Measurements from ENCODE around the gene HSPA14. TPM values are rescaled to one million over a fixed set of nuclear protein-coding genes. Genes with fewer than 3 reads are reported as not detected.

Gene HSPA14
- total RNA-seq, 4 donors from 2014 or later = 7.8 to 11.3 (median 10.5) TPM

DNA sequence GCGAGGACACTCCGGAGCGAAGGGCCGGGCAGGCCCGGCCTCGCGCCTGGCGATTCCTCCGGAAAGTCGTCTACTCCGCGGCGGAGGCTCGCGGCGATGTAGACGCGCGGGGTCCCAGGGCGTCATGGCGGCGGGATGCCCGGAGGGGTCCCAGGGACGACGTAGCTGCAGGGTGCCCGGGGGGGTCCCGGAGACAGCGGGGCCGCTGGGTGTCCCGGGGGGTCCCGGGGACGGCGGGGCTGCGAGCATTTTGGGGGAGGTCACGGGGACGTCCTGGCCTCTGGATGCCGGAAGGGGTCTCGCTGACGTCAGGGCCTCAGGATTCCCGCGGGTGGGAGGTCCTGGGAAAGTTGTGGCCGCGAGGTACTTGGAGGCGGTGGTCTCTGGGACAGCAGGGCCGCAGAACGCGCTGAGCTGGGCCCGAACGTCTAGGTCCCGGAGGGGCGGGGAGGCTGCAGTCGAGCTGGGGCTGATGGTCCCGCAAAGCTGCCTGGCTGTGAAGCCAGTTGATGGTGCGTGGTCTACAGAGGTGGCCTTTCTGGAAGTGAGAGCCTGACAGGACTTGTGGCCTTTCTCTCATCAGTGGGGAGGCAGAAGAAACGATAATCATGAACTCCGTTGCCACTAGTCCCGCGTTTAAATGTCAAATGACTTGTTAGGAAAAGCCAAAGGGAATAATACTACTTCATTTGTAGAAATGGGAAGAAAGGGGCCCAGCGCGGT, 637 bp downstream of the HSPA14 start:
- Histone ChIP-seq H3K27ac (peak overlapping the region; percentile 61 to 97 (median 94)), H3K36me3 (peaks cover 0 to 34% (median 13%) of the 10 kb centered on the region in 3 donors), H3K9me3 (no peaks in the 10 kb centered on the region), H3K4me3 (peak overlapping the region; percentile 75 to 93 (median 86)), H3K4me1 (peaks cover 3 to 23% (median 10%) of the 10 kb centered on the region in 4 donors), H3K27me3 (no peaks in the 10 kb centered on the region)
- TF ChIP-seq, protein P1, sequence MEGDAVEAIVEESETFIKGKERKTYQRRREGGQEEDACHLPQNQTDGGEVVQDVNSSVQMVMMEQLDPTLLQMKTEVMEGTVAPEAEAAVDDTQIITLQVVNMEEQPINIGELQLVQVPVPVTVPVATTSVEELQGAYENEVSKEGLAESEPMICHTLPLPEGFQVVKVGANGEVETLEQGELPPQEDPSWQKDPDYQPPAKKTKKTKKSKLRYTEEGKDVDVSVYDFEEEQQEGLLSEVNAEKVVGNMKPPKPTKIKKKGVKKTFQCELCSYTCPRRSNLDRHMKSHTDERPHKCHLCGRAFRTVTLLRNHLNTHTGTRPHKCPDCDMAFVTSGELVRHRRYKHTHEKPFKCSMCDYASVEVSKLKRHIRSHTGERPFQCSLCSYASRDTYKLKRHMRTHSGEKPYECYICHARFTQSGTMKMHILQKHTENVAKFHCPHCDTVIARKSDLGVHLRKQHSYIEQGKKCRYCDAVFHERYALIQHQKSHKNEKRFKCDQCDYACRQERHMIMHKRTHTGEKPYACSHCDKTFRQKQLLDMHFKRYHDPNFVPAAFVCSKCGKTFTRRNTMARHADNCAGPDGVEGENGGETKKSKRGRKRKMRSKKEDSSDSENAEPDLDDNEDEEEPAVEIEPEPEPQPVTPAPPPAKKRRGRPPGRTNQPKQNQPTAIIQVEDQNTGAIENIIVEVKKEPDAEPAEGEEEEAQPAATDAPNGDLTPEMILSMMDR (IDR thresholded peaks at IDR 0.05) = no peak
- no peak for TF ChIP-seq POLR2A (IDR thresholded peaks at IDR 0.05)
- no peak for TF ChIP-seq EP300 (IDR thresholded peaks at IDR 0.05)
- DNase-seq (ENCODE audit: low spot score in 2 of 2) = no peak
- 0% methylated on average over 37 of the region's 60 CpGs for WGBS, 2 donors

DNA sequence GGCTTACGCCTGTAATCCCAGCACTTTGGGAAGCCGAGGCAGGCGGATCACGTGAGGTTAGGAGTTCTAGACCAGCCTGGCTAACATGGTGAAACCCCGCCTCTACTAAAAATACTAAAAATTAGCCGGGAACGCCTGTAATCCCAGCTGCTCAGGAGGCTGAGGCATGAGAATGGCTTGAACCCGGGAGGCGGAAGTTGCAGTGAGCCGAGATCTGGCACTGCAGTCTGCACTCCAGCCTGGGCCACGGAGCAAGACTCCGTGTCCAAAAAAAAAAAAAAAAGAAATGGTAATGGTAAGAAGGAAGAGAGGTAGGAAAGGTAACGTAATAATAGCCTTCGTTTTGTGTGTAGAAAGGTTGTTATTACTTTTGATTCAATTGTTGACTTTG, 1.2 kb downstream of the HSPA14 start:
- Histone ChIP-seq H3K4me3 (peak overlapping the region; percentile 75 to 93 (median 86)), H3K36me3 (peaks cover 0 to 39% (median 13%) of the 10 kb centered on the region in 3 donors), H3K9me3 (no peaks in the 10 kb centered on the region), H3K4me1 (peaks cover 3 to 23% (median 10%) of the 10 kb centered on the region in 4 donors), H3K27me3 (no peaks in the 10 kb centered on the region), H3K27ac (peak overlapping the region in 3 of 4 donors; percentile 92 to 97 (median 97))
- TF ChIP-seq POLR2A (IDR thresholded peaks at IDR 0.05) (no peak), EP300 (IDR thresholded peaks at IDR 0.05) (no peak)
- TF ChIP-seq, protein P1 (IDR thresholded peaks at IDR 0.05) = no peak
- 12 to 16% methylated on average over 14 of the region's 14 CpGs for WGBS, 2 donors
- no peak for DNase-seq (ENCODE audit: low spot score in 2 of 2)

DNA sequence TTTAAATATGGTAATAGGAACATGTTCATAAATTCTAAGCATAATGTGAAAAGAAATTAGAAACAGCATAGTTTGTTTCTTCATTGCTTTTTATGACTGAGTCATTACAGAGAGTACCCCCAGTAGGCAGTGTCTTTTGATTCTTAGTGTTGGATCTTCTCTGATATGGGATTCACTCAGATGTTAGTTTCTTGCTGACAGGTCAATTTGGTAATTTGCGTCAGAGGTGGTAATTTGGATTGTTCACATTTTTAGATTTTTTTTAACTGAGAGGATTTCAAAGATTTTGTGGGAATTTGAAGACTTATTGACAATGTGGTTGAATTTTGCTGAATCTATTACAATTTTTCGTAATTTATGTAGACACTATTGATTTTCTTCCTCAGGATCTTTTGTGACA, 2.1 kb downstream of the HSPA14 start:
- peaks cover 2 to 48% (median 13%) of the 10 kb centered on the region in 3 donors for H3K36me3 ChIP-seq
- H3K4me1 ChIP-seq = peaks cover 3 to 23% (median 10%) of the 10 kb centered on the region in 4 donors
- H3K27me3 ChIP-seq = no peaks in the 10 kb centered on the region
- no peaks in the 10 kb centered on the region for H3K9me3 ChIP-seq
- no peak overlapping the region for H3K27ac ChIP-seq
- DNase-seq (ENCODE audit: low spot score in 2 of 2) = no peak
- 92 to 94% methylated on average over 2 of the region's 2 CpGs for WGBS, 2 donors
- no peak for TF ChIP-seq POLR2A (IDR thresholded peaks at IDR 0.05)
- no peak for TF ChIP-seq EP300 (IDR thresholded peaks at IDR 0.05)
- TF ChIP-seq, protein P1 (IDR thresholded peaks at IDR 0.05) = no peak
- no peak overlapping the region for H3K4me3 ChIP-seq

DNA sequence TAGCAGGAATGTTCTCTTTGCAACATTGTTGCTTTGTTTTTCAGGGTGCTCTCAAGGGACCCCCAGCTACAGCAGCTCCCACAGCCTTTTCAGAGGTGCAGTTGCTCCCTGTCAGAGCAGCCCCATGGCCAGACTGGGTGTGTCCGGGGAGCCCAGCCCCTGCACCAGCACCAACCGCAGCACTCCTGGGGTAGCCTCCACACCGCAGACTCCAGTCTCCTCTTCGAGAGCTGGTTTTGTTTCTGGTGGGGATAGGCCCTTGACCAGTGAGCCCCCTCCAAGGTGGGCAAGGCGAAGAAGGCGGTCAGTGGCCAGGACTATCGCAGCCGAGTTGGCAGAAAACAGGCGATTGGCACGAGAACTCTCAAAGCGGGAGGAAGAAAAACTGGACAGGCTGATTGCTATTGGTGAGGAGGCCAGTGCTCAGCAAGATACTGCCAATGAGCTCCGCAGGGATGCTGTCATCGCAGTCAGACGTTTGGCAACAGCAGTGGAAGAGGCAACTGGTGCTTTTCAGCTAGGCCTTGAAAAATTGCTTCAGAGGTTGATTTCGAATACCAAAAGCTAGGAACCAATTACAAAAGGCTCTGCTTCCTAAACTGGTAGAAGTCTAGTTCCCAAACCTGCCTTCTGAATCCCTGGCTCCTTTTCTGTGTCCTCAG, 5.4 kb downstream of the HSPA14 start:
- WGBS, 2 donors = 95 to 96% methylated on average over 12 to 15 of the region's 15 CpGs
- Histone ChIP-seq H3K36me3 (peaks cover 2 to 62% (median 13%) of the 10 kb centered on the region in 3 donors), H3K9me3 (no peaks in the 10 kb centered on the region), H3K27me3 (no peaks in the 10 kb centered on the region), H3K4me3 (no peak overlapping the region), H3K27ac (no peak overlapping the region), H3K4me1 (peaks cover 0 to 17% (median 7%) of the 10 kb centered on the region in 4 donors)
- DNase-seq (ENCODE audit: low spot score in 2 of 2) = no peak
- TF ChIP-seq POLR2A (IDR thresholded peaks at IDR 0.05) = no peak
- TF ChIP-seq, protein P1 (IDR thresholded peaks at IDR 0.05) = no peak
- TF ChIP-seq EP300 (IDR thresholded peaks at IDR 0.05) = no peak

DNA sequence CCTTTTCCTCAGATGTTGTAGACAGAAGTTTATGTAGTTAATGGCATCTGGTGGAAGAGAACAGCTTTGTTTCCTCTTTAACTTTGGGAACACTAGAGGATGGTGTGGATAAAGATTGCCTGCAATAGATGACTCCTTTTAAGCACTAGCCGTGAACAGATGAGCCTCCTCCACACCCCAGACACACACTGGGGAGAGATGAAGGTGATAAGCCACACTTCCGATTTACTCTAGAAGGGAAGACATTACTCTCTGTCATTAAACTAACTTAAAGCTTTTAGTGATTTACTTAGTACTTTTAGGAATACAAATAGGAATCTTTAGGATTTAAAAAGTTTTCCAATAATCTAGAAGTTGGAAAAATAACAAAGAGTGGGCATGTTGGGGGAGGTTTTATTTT, 6.8 kb downstream of the HSPA14 start:
- DNase-seq (ENCODE audit: low spot score in 2 of 2) = no peak
- no peaks in the 10 kb centered on the region for H3K9me3 ChIP-seq
- peaks cover 2 to 74% (median 13%) of the 10 kb centered on the region in 3 donors for H3K36me3 ChIP-seq
- no peak for TF ChIP-seq POLR2A (IDR thresholded peaks at IDR 0.05)
- TF ChIP-seq, protein P1 (IDR thresholded peaks at IDR 0.05) = no peak
- no peak for TF ChIP-seq EP300 (IDR thresholded peaks at IDR 0.05)
- 85 to 87% methylated on average over 2 of the region's 2 CpGs for WGBS, 2 donors
- no peak overlapping the region for H3K27ac ChIP-seq
- peaks cover 0 to 5% (median under 1%) of the 10 kb centered on the region in 4 donors for H3K4me1 ChIP-seq
- H3K27me3 ChIP-seq = no peaks in the 10 kb centered on the region
- no peak overlapping the region for H3K4me3 ChIP-seq
